KMS-11 (cell line): Measurements from ENCODE around the gene ATP1B3.
"Not testable (repeated sequence)": the region's sequence is repeated elsewhere in the genome, so short reads cannot be mapped to it uniquely, and the experiment has no call there.

Source experiments
- H2AFZ ChIP-seq: fragments of 200-600 bp; sonication (generic); 2 replicates; pipeline ENCODE4 v1.6.1; 2016; ENCODE audit warnings: antibody characterized with exemption, mixed run types, low read depth
- H3K27ac ChIP-seq: fragments of 200-600 bp; sonication (generic); 2 replicates; pipeline ENCODE4 v1.6.1; 2016; ENCODE audit warnings: mild to moderate bottlenecking, mixed run types
- H3K27me3 ChIP-seq: fragments of 200-600 bp; sonication (generic); 2 replicates; pipeline ENCODE4 v1.6.1; 2017; ENCODE audit warnings: mild to moderate bottlenecking, low read depth, mixed run types, moderate library complexity; ENCODE audit not compliant: insufficient read depth
- H3K36me3 ChIP-seq: fragments of 200-600 bp; sonication (generic); 2 replicates; pipeline ENCODE4 v1.6.1; 2017; ENCODE audit warnings: mild to moderate bottlenecking, mixed run types; ENCODE audit not compliant: insufficient read depth
- H3K4me1 ChIP-seq: fragments of 200-600 bp; sonication (generic); 2 replicates; pipeline ENCODE4 v1.6.1; 2016; ENCODE audit warnings: mild to moderate bottlenecking, low read depth, mixed run types; ENCODE audit not compliant: poor library complexity, severe bottlenecking
- H3K4me2 ChIP-seq: fragments of 200-600 bp; sonication (generic); 2 replicates; pipeline ENCODE4 v1.7.0; 2016; ENCODE audit warnings: mild to moderate bottlenecking, mixed run types
- H3K4me3 ChIP-seq: fragments of 200-600 bp; sonication (generic); IDR thresholded peaks from 2 replicates; pipeline ENCODE4 v1.6.1; 2017; ENCODE audit warnings: low read depth, low read length, mixed read lengths; ENCODE audit not compliant: insufficient read depth
- H3K79me2 ChIP-seq: fragments of 200-600 bp; sonication (generic); 2 replicates; pipeline ENCODE4 v1.6.1; 2016; ENCODE audit warnings: low read depth, mixed run types; ENCODE audit not compliant: insufficient read depth
- H3K9ac ChIP-seq: fragments of 200-600 bp; sonication (generic); 2 replicates; pipeline ENCODE4 v1.6.1; 2016; ENCODE audit warnings: mild to moderate bottlenecking, mixed run types
- H4K20me1 ChIP-seq: fragments of 200-600 bp; sonication (generic); 2 replicates; pipeline ENCODE4 v1.6.1; 2016; ENCODE audit warnings: mild to moderate bottlenecking, mixed run types; ENCODE audit not compliant: insufficient read depth
- CTCF ChIP-seq: fragments of 200-600 bp; sonication (generic); conservative IDR thresholded peaks from 2 replicates; pipeline ENCODE4 v1.6.1; 2017; ENCODE audit warnings: low read depth, mild to moderate bottlenecking, antibody characterized with exemption, low read length, moderate library complexity, mixed read lengths

ATP1B3 gene

GRCh38 chr3:141844108-141844507, 32.3 kb upstream of the ATP1B3 start:
- Histone ChIP-seq H3K4me1 (no peaks in the 10 kb centered on the region), H3K79me2 (no peaks in the 10 kb centered on the region), H3K4me2 (no peak overlapping the region), H3K36me3 (no peaks in the 10 kb centered on the region), H3K27ac (no peak overlapping the region), H3K9ac (no peak overlapping the region), H2AFZ (no peak overlapping the region), H4K20me1 (no peaks in the 10 kb centered on the region), H3K27me3 (no peaks in the 10 kb centered on the region), H3K4me3 (no peak overlapping the region)
- TF ChIP-seq CTCF, result no peak

- H3K36me3 ChIP-seq, result no peaks in the 10 kb centered on the region
- H3K27ac ChIP-seq, result no peak overlapping the region
- no peak overlapping the region for H3K4me3 ChIP-seq
- no peak for TF ChIP-seq CTCF
- no peaks in the 10 kb centered on the region for H3K4me1 ChIP-seq
- H3K4me2 ChIP-seq, result no peak overlapping the region
- no peaks in the 10 kb centered on the region for H4K20me1 ChIP-seq
- no peaks in the 10 kb centered on the region for H3K27me3 ChIP-seq
- no peak overlapping the region for H2AFZ ChIP-seq
- H3K9ac ChIP-seq, result no peak overlapping the region
- no peaks in the 10 kb centered on the region for H3K79me2 ChIP-seq
Measured at GRCh38 chr3:141844812-141845211, 31.6 kb upstream of the ATP1B3 start.

GRCh38 chr3:141845407-141846049, 30.9 kb upstream of the ATP1B3 start:
- no peak overlapping the region for H3K4me2 ChIP-seq
- H3K27ac ChIP-seq, result no peak overlapping the region
- H3K79me2 ChIP-seq, result no peaks in the 10 kb centered on the region
- H3K4me3 ChIP-seq, result no peak overlapping the region
- no peaks in the 10 kb centered on the region for H3K36me3 ChIP-seq
- no peaks in the 10 kb centered on the region for H3K27me3 ChIP-seq
- no peaks in the 10 kb centered on the region for H3K4me1 ChIP-seq
- no peak overlapping the region for H3K9ac ChIP-seq
- H4K20me1 ChIP-seq, result no peaks in the 10 kb centered on the region
- no peak for TF ChIP-seq CTCF
- no peak overlapping the region for H2AFZ ChIP-seq

- Histone ChIP-seq H3K27ac (no peak overlapping the region), H3K4me3 (no peak overlapping the region), H3K4me2 (no peak overlapping the region), H3K9ac (no peak overlapping the region), H2AFZ (no peak overlapping the region), H3K36me3 (no peaks in the 10 kb centered on the region), H4K20me1 (no peaks in the 10 kb centered on the region), H3K79me2 (no peaks in the 10 kb centered on the region), H3K4me1 (no peaks in the 10 kb centered on the region), H3K27me3 (no peaks in the 10 kb centered on the region)
- TF ChIP-seq CTCF, result no peak
Measured at GRCh38 chr3:141846050-141846433, 30.4 kb upstream of the ATP1B3 start.

- H3K36me3 ChIP-seq, H2AFZ ChIP-seq, H3K9ac ChIP-seq, H3K4me3 ChIP-seq, H3K79me2 ChIP-seq, H4K20me1 ChIP-seq, H3K4me2 ChIP-seq, H3K27me3 ChIP-seq, H3K27ac ChIP-seq, H3K4me1 ChIP-seq: not testable (repeated sequence)
Measured at GRCh38 chr3:141848159-141848748, 28.2 kb upstream of the ATP1B3 start.
